Measurements from ENCODE around the gene PRPF31.

The PRPF31 gene

GRCh38 chr19:54138489-54139256, 23.1 kb downstream of the PRPF31 start:
- DNase-seq (ENCODE audit: extremely low read depth in 1 of 2, low read depth in 1 of 2), result no peak

- DNase-seq (ENCODE audit: extremely low read depth in 1 of 2, low read depth in 1 of 2), result no peak
These were observed 25.8 kb downstream of the PRPF31 start for GRCh38 chr19:54141356-54141755.

- no peak for DNase-seq (ENCODE audit: extremely low read depth in 1 of 2, low read depth in 1 of 2)
These were observed 26.7 kb downstream of the PRPF31 start for GRCh38 chr19:54142166-54142780.

GRCh38 chr19:54145541-54146158, 30.1 kb downstream of the PRPF31 start:
- no peak for DNase-seq (ENCODE audit: extremely low read depth in 1 of 2, low read depth in 1 of 2)

GRCh38 chr19:54147676-54148075, 32.1 kb downstream of the PRPF31 start:
- DNase-seq (ENCODE audit: extremely low read depth in 1 of 2, low read depth in 1 of 2), result no peak

- DNase-seq (ENCODE audit: extremely low read depth in 1 of 2, low read depth in 1 of 2), result no peak
These were observed 32.6 kb downstream of the PRPF31 start for GRCh38 chr19:54148158-54148557.

GRCh38 chr19:54149021-54149812, 33.7 kb downstream of the PRPF31 start:
- no peak for DNase-seq (ENCODE audit: extremely low read depth in 1 of 2, low read depth in 1 of 2)

- no peak for DNase-seq (ENCODE audit: extremely low read depth in 1 of 2, low read depth in 1 of 2)
These were observed 35.9 kb downstream of the PRPF31 start for GRCh38 chr19:54151362-54152035.

- no peak for DNase-seq (ENCODE audit: extremely low read depth in 1 of 2, low read depth in 1 of 2)
These were observed 36.7 kb downstream of the PRPF31 start for GRCh38 chr19:54152267-54152666.

GRCh38 chr19:54152878-54153524, 37.4 kb downstream of the PRPF31 start:
- DNase-seq (ENCODE audit: extremely low read depth in 1 of 2, low read depth in 1 of 2), result no peak

- DNase-seq (ENCODE audit: extremely low read depth in 1 of 2, low read depth in 1 of 2), result no peak
These were observed 38.3 kb downstream of the PRPF31 start for GRCh38 chr19:54153731-54154326.

- DNase-seq (ENCODE audit: extremely low read depth in 1 of 2, low read depth in 1 of 2), result no peak
These were observed 39.2 kb downstream of the PRPF31 start for GRCh38 chr19:54154603-54155345.

GRCh38 chr19:54155694-54156093, 40.1 kb downstream of the PRPF31 start:
- DNase-seq (ENCODE audit: extremely low read depth in 1 of 2, low read depth in 1 of 2), result no peak

- no peak for DNase-seq (ENCODE audit: extremely low read depth in 1 of 2, low read depth in 1 of 2)
These were observed 40.9 kb downstream of the PRPF31 start for GRCh38 chr19:54156490-54156889.

- DNase-seq (ENCODE audit: extremely low read depth in 1 of 2, low read depth in 1 of 2), result no peak
These were observed 41.4 kb downstream of the PRPF31 start for GRCh38 chr19:54156953-54157352.

- no peak for DNase-seq (ENCODE audit: extremely low read depth in 1 of 2, low read depth in 1 of 2)
These were observed 43.3 kb downstream of the PRPF31 start for GRCh38 chr19:54158812-54159351.

- DNase-seq (ENCODE audit: extremely low read depth in 1 of 2, low read depth in 1 of 2), result peak; percentile 93 to 99
These were observed 44.0 kb downstream of the PRPF31 start, which contains the start of gene LENG1 for GRCh38 chr19:54159352-54160181. TSS of gene LENG1 (minus strand) at chr19:54159721. CDS start at chr19:54159695, 26 bp downstream.

Measured in activated CD8-positive, alpha-beta memory T cell treated with anti-CD3 and anti-CD28 coated beads for 1 hour (primary cell).